IMR-90 (cell line): ENCODE data around the gene STK40. TPM values are rescaled to one million over a fixed set of nuclear protein-coding genes. Genes with fewer than 3 reads are reported as not detected.

ENCODE experiments used
- ATAC-seq: fragments of 200-7000 bp; cut with Tn5 transposase; 2 replicates; pipeline ENCODE4 v1.9.1; 2020; ENCODE audit warnings: low read depth, mild to moderate bottlenecking, moderate library complexity
- BruUV-seq: library from RNA; stranded (reverse); fragments of 400-500 nt; replicated peaks from 2 replicates; lab custom pipeline; 2021; lab: Mats Ljungman, UMichigan
- CTCF ChIA-PET: fragments of 300-600 bp; formaldehyde crosslinking; extraction: SDS; loops from one replicate; lab custom pipeline; 2021; ENCODE audit warnings: antibody characterized with exemption; lab: Yijun Ruan, JAX
- POLR2A ChIA-PET: fragments of 300-600 bp; sonication (Branson Sonifier 250); formaldehyde crosslinking; loops from one replicate; lab custom pipeline; 2022; ENCODE audit warnings: antibody characterized with exemption; ENCODE audit not compliant: unreplicated experiment; lab: Charles Lee
- DNase-seq: peaks from one replicate; pipeline ENCODE4 v3.0.0; 2013
- H2AFZ ChIP-seq: replicated peaks from 2 replicates; pipeline ENCODE3; 2013; ENCODE audit warnings: low read length, mild to moderate bottlenecking; ENCODE audit not compliant: poor library complexity
- H2AK5ac ChIP-seq: 2 replicates; pipeline ENCODE4 v1.6.1; 2013; ENCODE audit warnings: low read depth, low read length, inconsistent platforms
- H2AK9ac ChIP-seq: replicated peaks from 2 replicates; pipeline ENCODE3; 2013; ENCODE audit warnings: mild to moderate bottlenecking, low read depth, low read length, moderate library complexity; ENCODE audit not compliant: poor library complexity
- H2BK120ac ChIP-seq: 2 replicates; pipeline ENCODE4 v1.6.1; 2013; ENCODE audit warnings: low read depth, low read length, inconsistent platforms
- H2BK15ac ChIP-seq: 3 replicates; pipeline ENCODE4 v1.6.1; 2013; ENCODE audit warnings: low read depth, low read length, inconsistent platforms
- H2BK20ac ChIP-seq: 2 replicates; pipeline ENCODE4 v1.6.1; 2013; ENCODE audit warnings: low read depth, mild to moderate bottlenecking, inconsistent platforms, low read length, moderate library complexity
- H2BK5ac ChIP-seq: 2 replicates; pipeline ENCODE4 v1.6.1; 2013; ENCODE audit warnings: mild to moderate bottlenecking, low read depth, low read length, inconsistent platforms; ENCODE audit not compliant: poor library complexity, severe bottlenecking
- H3K14ac ChIP-seq: replicated peaks from 2 replicates; pipeline ENCODE4 v1.6.1; 2013; ENCODE audit warnings: low read depth, low read length, inconsistent platforms
- H3K18ac ChIP-seq: 2 replicates; pipeline ENCODE4 v1.6.1; 2013; ENCODE audit warnings: low read depth, low read length, control low read depth
- H3K23ac ChIP-seq: 2 replicates; pipeline ENCODE4 v1.6.1; 2013; ENCODE audit warnings: low read depth, low read length, inconsistent platforms
- H3K27ac ChIP-seq: 2 replicates; pipeline ENCODE4 v1.5.1; 2013; ENCODE audit warnings: mild to moderate bottlenecking, control low read depth, low read length; ENCODE audit not compliant: insufficient read depth
- H3K27me3 ChIP-seq: 2 replicates; pipeline ENCODE4 v1.6.1; 2013; ENCODE audit warnings: low read length; ENCODE audit not compliant: control insufficient read depth, insufficient read depth
- H3K36me3 ChIP-seq: 2 replicates; pipeline ENCODE4 v1.6.1; 2013; ENCODE audit warnings: low read length, mixed read lengths; ENCODE audit not compliant: control insufficient read depth, insufficient read depth
- H3K4ac ChIP-seq: 2 replicates; pipeline ENCODE4 v1.6.1; 2013; ENCODE audit warnings: low read depth, low read length, inconsistent platforms
- H3K4me1 ChIP-seq: 2 replicates; pipeline ENCODE4 v1.6.1; 2013; ENCODE audit warnings: low read length, mixed read lengths; ENCODE audit not compliant: control insufficient read depth, insufficient read depth
- H3K4me2 ChIP-seq: 2 replicates; pipeline ENCODE4 v1.6.1; 2013; ENCODE audit warnings: low read depth, mild to moderate bottlenecking, control low read depth, low read length, moderate library complexity
- H3K4me3 ChIP-seq: 2 replicates; pipeline ENCODE4 v1.5.1; 2013; ENCODE audit warnings: low read depth, mild to moderate bottlenecking, control low read depth, low read length, moderate library complexity; ENCODE audit not compliant: insufficient read depth
- H3K56ac ChIP-seq: 2 replicates; pipeline ENCODE4 v1.6.1; 2013; ENCODE audit warnings: low read length, inconsistent platforms; ENCODE audit not compliant: insufficient read depth; ENCODE audit errors: extremely low read depth
- H3K79me1 ChIP-seq, 2 experiments: 2 replicates each; pipeline ENCODE4 v1.6.1; 2013; ENCODE audit warnings: low read length in 2 of 2, inconsistent platforms in 1 of 2, low read depth in 1 of 2
- H3K9ac ChIP-seq: 2 replicates; pipeline ENCODE4 v1.6.1; 2013; ENCODE audit warnings: low read depth, low read length, control low read depth
- H3K9me1 ChIP-seq: 2 replicates; pipeline ENCODE4 v1.6.1; 2013; ENCODE audit warnings: low read length, inconsistent platforms; ENCODE audit not compliant: insufficient read depth
- H3K9me3 ChIP-seq: 2 replicates; pipeline ENCODE4 v1.6.1; 2013; ENCODE audit warnings: low read length; ENCODE audit not compliant: control insufficient read depth, insufficient read depth
- H4K20me1 ChIP-seq: 2 replicates; pipeline ENCODE4 v1.6.1; 2013; ENCODE audit warnings: low read length, inconsistent platforms; ENCODE audit not compliant: insufficient read depth
- H4K5ac ChIP-seq: 2 replicates; pipeline ENCODE4 v1.6.1; 2013; ENCODE audit warnings: mild to moderate bottlenecking, low read depth, low read length, control low read depth
- H4K8ac ChIP-seq, 2 experiments: 2 replicates each; pipeline ENCODE4 v1.6.1; 2013; ENCODE audit warnings: low read depth in 2 of 2, low read length in 2 of 2, control low read depth in 1 of 2, inconsistent platforms in 1 of 2
- H4K91ac ChIP-seq: 2 replicates; pipeline ENCODE4 v1.6.1; 2013; ENCODE audit warnings: low read depth, low read length, inconsistent platforms; ENCODE audit not compliant: insufficient read depth
- FOS ChIP-seq: fragments of 150-350 bp; IDR thresholded peaks from 2 replicates; pipeline ENCODE4 v1.6.1; 2016; ENCODE audit warnings: low read depth, low read length
- MXI1 ChIP-seq: IDR thresholded peaks from 2 replicates; pipeline ENCODE4 v1.6.1; 2012; ENCODE audit warnings: low read depth, mild to moderate bottlenecking, low read length, moderate library complexity, borderline replicate concordance
- POLR2A ChIP-seq: IDR thresholded peaks from 2 replicates; pipeline ENCODE4 v1.6.1; 2012; ENCODE audit warnings: mild to moderate bottlenecking, low read depth, low read length
- RAD21 ChIP-seq: IDR thresholded peaks from 2 replicates; pipeline ENCODE4 v1.6.1; 2012; ENCODE audit warnings: low read length, improper control_type of control experiment
- RCOR1 ChIP-seq: IDR thresholded peaks from 2 replicates; pipeline ENCODE4 v1.6.1; 2012; ENCODE audit warnings: mild to moderate bottlenecking, low read length, improper control_type of control experiment; ENCODE audit not compliant: insufficient replicate concordance
- SMC3 ChIP-seq: fragments of 150-350 bp; IDR thresholded peaks from 2 replicates; pipeline ENCODE4 v1.6.1; 2016; ENCODE audit warnings: low read depth, mild to moderate bottlenecking, antibody characterized with exemption, low read length, moderate library complexity
- WGBS, 2 experiments: methylation state at CpG; one replicate each; pipeline versions ENCODE4 v1.1.5 to v1.1.7; 2013; ENCODE audit warnings: missing lambda C conversion rate in 2 of 2; ENCODE audit not compliant: insufficient read length in 1 of 2; ENCODE audit errors: extremely low coverage in 2 of 2; 5-methylcytosine and 5-hydroxymethylcytosine counted together
- dilution Hi-C: fragments of 300-500 bp; cut with HindIII; formaldehyde crosslinking; loops from one replicate; pipeline ENCODE4 v1.14.3; 2018; ENCODE audit warnings: low sequenced_read_pairs; ENCODE audit not compliant: unreplicated experiment
- in situ Hi-C: fragments of 300-500 bp; cut with MboI; formaldehyde crosslinking; loops from 3 replicates; pipeline ENCODE4 v1.14.3; 2019; ENCODE audit warnings: low sequenced_read_pairs, inconsistent platforms, mixed read lengths
- intact Hi-C: fragments of 100-400 bp; cut with micrococcal nuclease; formaldehyde crosslinking; loops from 2 replicates; pipeline ENCODE4 v1.10.0; 2022
- polyA plus RNA-seq, 3 experiments: library from polyadenylated mRNA; depleted of rRNA; stranded (reverse); fragments of >200 nt; gene quantifications; 2 replicates each; pipeline ENCODE4 v1.2.3, GENCODE V29; 2012; ENCODE audit warnings: low replicate concordance in 1 of 3
- total RNA-seq: library from RNA; depleted of rRNA; stranded (reverse); fragments of >200 nt; gene quantifications from 2 replicates; pipeline ENCODE4 v1.2.3, GENCODE V29; 2012

Gene STK40
- total and polyA plus RNA-seq, 2 of the 4 experiments (the other 2 are of a cell fraction), result 16.0 to 29.9 TPM

- Histone ChIP-seq H3K4me2 (no peak overlapping the region), H2BK120ac (no peak overlapping the region), H3K27me3 (no peaks in the 10 kb centered on the region), H4K91ac (no peak overlapping the region), H3K9me1 (no peaks in the 10 kb centered on the region), H3K36me3 (no peaks in the 10 kb centered on the region), H3K9ac (no peak overlapping the region), H3K4ac (no peak overlapping the region), H2AK5ac (no peak overlapping the region), H3K4me1 (peaks cover 2% of the 10 kb centered on the region; the same call in 1 of the 2 replicates), H3K56ac (no peak overlapping the region), H3K18ac (no peak overlapping the region), H2BK20ac (no peak overlapping the region), H3K4me3 (no peak overlapping the region), H3K79me1 (no peaks in the 10 kb centered on the region), H4K8ac (no peak overlapping the region), H4K5ac (no peak overlapping the region), H3K9me3 (no peaks in the 10 kb centered on the region; the same call in 1 of the 2 replicates), H2AK9ac (no peak overlapping the region), H3K23ac (no peak overlapping the region), H3K14ac (no peak overlapping the region), H2AFZ (no peak overlapping the region), H4K20me1 (no peaks in the 10 kb centered on the region), H3K27ac (no peak overlapping the region), H2BK5ac (no peak overlapping the region), H2BK15ac (no peak overlapping the region)
- dilution Hi-C loops, result no loop called here
- DNase-seq, result no peak
- TF ChIP-seq RAD21 (no peak), SMC3 (no peak), MXI1 (no peak), RCOR1 (no peak), POLR2A (no peak), FOS (no peak)
- no peak for ATAC-seq
- intact Hi-C loops, result no loop called here
- in situ Hi-C loops, result loop anchor here (25.0 kb wide), 1 partner anchor 294 kb away; no protein-coding TSS in a partner anchor
- WGBS, 2 experiments, result no CpG with 5 or more reads among the region's 1 CpG
- ChIA-PET CTCF (no interaction called here), POLR2A (no interaction called here)
- no TSS peak for BruUV-seq
These were observed 20.7 kb upstream of the STK40 start for GRCh38 chr1:36406440-36406839.
